Measurements from ENCODE around the gene TIA1. TPM values are rescaled to one million over a fixed set of nuclear protein-coding genes. Genes with fewer than 3 reads are reported as not detected.

TIA1 gene
- total RNA-seq, 4 donors from 2014 or later, result 37.9 to 52.7 (median 40.4) TPM

GRCh38 chr2:70261501-70261900, 13.1 kb upstream of the TIA1 start:
- no peak for DNase-seq (ENCODE audit: low spot score in 2 of 2)
- no peak overlapping the region for H3K4me3 ChIP-seq (ENCODE audit: low read depth, poor library complexity, severe bottlenecking)
- WGBS, 2 donors, result 84 to 86% methylated on average over 1 of the region's 1 CpG
- no peak for TF ChIP-seq CTCF (IDR thresholded peaks at IDR 0.05)
- TF ChIP-seq POLR2A (IDR thresholded peaks at IDR 0.05), result no peak
- intact Hi-C loops (cut with DNase I; ENCODE audit: low total_unique reads), result no loop called here

- peak; percentile 62 to 90 for DNase-seq (ENCODE audit: low spot score in 2 of 2)
- peak overlapping the region; percentile 95 for H3K4me3 ChIP-seq (ENCODE audit: low read depth, poor library complexity, severe bottlenecking)
- intact Hi-C loops (cut with DNase I; ENCODE audit: low total_unique reads), result no loop called here
- TF ChIP-seq CTCF (IDR thresholded peaks at IDR 0.05) (no peak), POLR2A (IDR thresholded peaks at IDR 0.05) (no peak)
- 1 to 7% methylated on average over 8 to 10 of the region's 12 CpGs for WGBS, 2 donors
These were observed 10.1 kb upstream of the TIA1 start for GRCh38 chr2:70258532-70258875.

GRCh38 chr2:70255637-70256314, 7.3 kb upstream of the TIA1 start:
- intact Hi-C loops (cut with DNase I; ENCODE audit: low total_unique reads), result no loop called here
- no peak for DNase-seq (ENCODE audit: low spot score in 2 of 2)
- 91 to 95% methylated on average over 8 of the region's 8 CpGs for WGBS, 2 donors
- H3K4me3 ChIP-seq (ENCODE audit: low read depth, poor library complexity, severe bottlenecking), result no peak overlapping the region
- TF ChIP-seq POLR2A (IDR thresholded peaks at IDR 0.05) (no peak), CTCF (IDR thresholded peaks at IDR 0.05) (no peak)

- DNase-seq (ENCODE audit: low spot score in 2 of 2), result peak in 1 of 2 donors; percentile 73
- intact Hi-C loops (cut with DNase I; ENCODE audit: low total_unique reads), result no loop called here
- 88 to 89% methylated on average over 16 of the region's 16 CpGs for WGBS, 2 donors
- no peak for TF ChIP-seq CTCF (IDR thresholded peaks at IDR 0.05)
- TF ChIP-seq POLR2A (IDR thresholded peaks at IDR 0.05), result no peak
- H3K4me3 ChIP-seq (ENCODE audit: low read depth, poor library complexity, severe bottlenecking), result no peak overlapping the region
These were observed 2.0 kb upstream of the TIA1 start for GRCh38 chr2:70250434-70250833.

GRCh38 chr2:70247364-70248180, 856 bp downstream of the TIA1 start:
- no peak for DNase-seq (ENCODE audit: low spot score in 2 of 2)
- TF ChIP-seq CTCF (IDR thresholded peaks at IDR 0.05), result no peak
- 0 to 1% methylated on average over 20 of the region's 20 CpGs for WGBS, 2 donors
- intact Hi-C loops (cut with DNase I; ENCODE audit: low total_unique reads), result no loop called here
- peak overlapping the region; percentile 90 for H3K4me3 ChIP-seq (ENCODE audit: low read depth, poor library complexity, severe bottlenecking)
